CD14-positive monocyte (primary cell): Measurements from ENCODE around the gene PLG. TPM values are rescaled to one million over a fixed set of nuclear protein-coding genes. Genes with fewer than 3 reads are reported as not detected.

Source experiments
- DNase-seq, 3 donors: peaks; one replicate each; pipeline ENCODE4 v3.0.0-alpha.2; 2011 to 2022
- H2AFZ ChIP-seq: 2 replicates; pipeline ENCODE4 v1.6.0; 2012; ENCODE audit warnings: mild to moderate bottlenecking, low read depth, low read length, inconsistent platforms; ENCODE audit not compliant: insufficient read depth, poor library complexity, severe bottlenecking
- H3K27ac ChIP-seq, 2 donors: 1 replicate in 1 of 2; 2 replicates in 1 of 2; pipeline ENCODE4 v1.5.1; 2012 to 2013; ENCODE audit warnings: low read length in 2 of 2, control low read depth in 1 of 2, inconsistent platforms in 1 of 2, low read depth in 1 of 2, mild to moderate bottlenecking in 1 of 2
- H3K27me3 ChIP-seq, 2 donors: one replicate each; pipeline versions ENCODE4 v1.6.0 to v1.6.1; 2011 to 2013; ENCODE audit warnings: low read length in 2 of 2; ENCODE audit not compliant: control insufficient read depth in 2 of 2, insufficient read depth in 2 of 2
- H3K36me3 ChIP-seq, 2 donors: replicated peaks in 1 of 2; 1 replicate in 1 of 2; 2 replicates in 1 of 2; pipeline versions ENCODE4 v1.5.1 to v1.6.1; 2012 to 2013; ENCODE audit warnings: low read length in 2 of 2, control low read depth in 1 of 2, inconsistent platforms in 1 of 2, mild to moderate bottlenecking in 1 of 2; ENCODE audit not compliant: insufficient read depth in 2 of 2, control insufficient read depth in 1 of 2
- H3K4me1 ChIP-seq, 2 donors: 1 replicate in 1 of 2; 2 replicates in 1 of 2; pipeline versions ENCODE4 v1.5.1 to v1.6.1; 2012 to 2013; ENCODE audit warnings: low read length in 2 of 2, control low read depth in 1 of 2, inconsistent platforms in 1 of 2, mild to moderate bottlenecking in 1 of 2, moderate library complexity in 1 of 2; ENCODE audit not compliant: insufficient read depth in 2 of 2, control insufficient read depth in 1 of 2
- H3K4me2 ChIP-seq: replicated peaks from 2 replicates; pipeline ENCODE3; 2012; ENCODE audit warnings: low read length, moderate library complexity, mild to moderate bottlenecking; ENCODE audit not compliant: poor library complexity, severe bottlenecking; ENCODE audit errors: extremely low read depth
- H3K4me3 ChIP-seq, 3 experiments: fragments of 200-600 bp in 1 of 3; sonication (generic) in 1 of 3; replicated peaks in 1 of 3; 1 replicate in 2 of 3; 2 replicates in 1 of 3; pipeline ENCODE4 v1.5.1; 2011 to 2013; ENCODE audit warnings: low read length in 3 of 3, mild to moderate bottlenecking in 3 of 3, control low read depth in 2 of 3, low read depth in 2 of 3, inconsistent platforms in 1 of 3, moderate library complexity in 1 of 3
- H3K79me2 ChIP-seq: 2 replicates; pipeline ENCODE4 v1.6.0; 2012; ENCODE audit warnings: mild to moderate bottlenecking, control low read depth, inconsistent platforms, low read length, moderate library complexity; ENCODE audit not compliant: insufficient read depth
- H3K9ac ChIP-seq: 2 replicates; pipeline ENCODE4 v1.6.0; 2017; ENCODE audit warnings: low read length, mild to moderate bottlenecking; ENCODE audit not compliant: insufficient read depth, poor library complexity, severe bottlenecking
- H3K9me3 ChIP-seq, 2 donors: replicated peaks in 1 of 2; 1 replicate in 1 of 2; 2 replicates in 1 of 2; pipeline versions ENCODE4 v1.5.1 to v1.6.1; 2012 to 2013; ENCODE audit warnings: low read length in 2 of 2, control low read depth in 1 of 2; ENCODE audit not compliant: control insufficient read depth in 1 of 2, insufficient read depth in 1 of 2
- H4K20me1 ChIP-seq: 2 replicates; pipeline ENCODE4 v1.6.0; 2012; ENCODE audit warnings: mild to moderate bottlenecking, low read length, control low read depth, moderate library complexity; ENCODE audit not compliant: insufficient read depth
- H3K27ac Mint-ChIP-seq, 7 donors: one replicate each; pipeline ENCODE4 v1.8.0; 2020; ENCODE audit warnings: mild to moderate bottlenecking in 7 of 7, mixed read lengths in 7 of 7, moderate library complexity in 6 of 7, inconsistent platforms in 2 of 7
- H3K27me3 Mint-ChIP-seq, 3 donors: one replicate each; pipeline ENCODE4 v1.8.0; 2021 to 2022; ENCODE audit warnings: low read depth in 3 of 3, mild to moderate bottlenecking in 3 of 3, mixed read lengths in 3 of 3, moderate library complexity in 3 of 3, inconsistent platforms in 1 of 3
- H3K36me3 Mint-ChIP-seq, 2 donors: one replicate each; pipeline ENCODE4 v1.8.0; 2020; ENCODE audit warnings: mixed read lengths in 2 of 2, inconsistent platforms in 1 of 2, mild to moderate bottlenecking in 1 of 2
- H3K4me1 Mint-ChIP-seq: one replicate; pipeline ENCODE4 v1.8.0; 2020; ENCODE audit warnings: mild to moderate bottlenecking, mixed read lengths
- H3K4me3 Mint-ChIP-seq, 2 donors: one replicate each; pipeline ENCODE4 v1.8.0; 2020; ENCODE audit warnings: mild to moderate bottlenecking in 2 of 2, mixed read lengths in 2 of 2, moderate library complexity in 1 of 2
- H3K9me3 Mint-ChIP-seq, 7 donors: one replicate each; pipeline ENCODE4 v1.8.0; 2020 to 2022; ENCODE audit warnings: mixed read lengths in 7 of 7, mild to moderate bottlenecking in 6 of 7, moderate library complexity in 6 of 7, inconsistent platforms in 2 of 7
- WGBS: methylation state at CpG from one replicate; pipeline ENCODE4 v1.1.5; 2013; ENCODE audit warnings: missing lambda C conversion rate; ENCODE audit not compliant: insufficient coverage; 5-methylcytosine and 5-hydroxymethylcytosine counted together
- intact Hi-C, 2 donors: fragments of 100-400 bp; cut with micrococcal nuclease; formaldehyde crosslinking; loops; one replicate each; pipeline versions ENCODE4 v1.15.0 to v1.15.1; 2023
- polyA plus RNA-seq, 3 donors: library from polyadenylated mRNA; depleted of rRNA in 1 of 3; unstranded in 2 of 3; stranded (reverse) in 1 of 3; fragments of 300-500 nt in 2 of 3; fragments of >200 nt in 1 of 3; fragmentation: Illumina TruSeq in 2 of 3; gene quantifications; 1 replicate in 2 of 3; 2 replicates in 1 of 3; pipeline ENCODE4 v1.2.3, GENCODE V29; 2012 to 2021
- TF ChIP-seq, protein P1 (sequence below): fragments of 200-600 bp; IDR thresholded peaks from one replicate; pipeline ENCODE4 v1.8.0; 2022; ENCODE audit warnings: antibody characterized with exemption, mild to moderate bottlenecking

The PLG gene
- polyA plus RNA-seq, 3 donors = not detected

DNA sequence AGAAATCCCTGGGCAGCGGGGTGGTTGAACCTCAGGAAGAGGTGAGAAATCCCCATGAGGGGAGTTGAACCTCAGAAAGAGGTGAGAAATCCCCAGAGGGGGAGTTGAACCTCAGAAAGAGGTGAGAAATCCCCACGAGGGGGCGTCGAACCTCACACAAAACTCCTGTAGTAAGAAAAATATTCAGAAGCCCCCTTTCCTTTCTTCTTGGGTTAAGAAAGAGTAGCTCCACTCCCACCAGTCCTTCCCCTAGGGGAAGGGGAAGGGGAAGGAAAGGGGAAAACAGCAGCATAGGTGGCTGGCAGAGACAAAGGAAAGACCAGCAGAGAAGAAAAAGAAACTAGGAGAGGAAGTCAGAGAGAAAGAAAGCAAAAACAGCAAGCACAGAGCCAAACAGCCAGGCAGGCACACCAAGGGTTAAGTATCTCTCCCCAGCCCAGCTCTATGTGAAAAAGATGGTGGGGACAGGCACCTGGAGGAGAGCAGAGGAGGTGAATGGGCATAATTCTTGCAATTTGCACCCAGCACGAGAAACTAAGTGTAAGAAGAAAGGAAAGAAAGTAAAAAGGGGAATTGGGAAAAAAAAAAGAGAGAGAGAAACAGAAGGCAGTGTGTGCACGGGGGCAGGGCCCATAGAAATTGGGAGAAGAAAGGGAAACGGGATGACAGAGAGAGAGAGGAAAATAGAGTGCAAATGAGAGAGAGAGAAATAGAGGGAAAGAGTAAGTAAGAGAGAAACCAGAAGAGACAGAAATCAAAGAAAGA lies 88.2 kb downstream of the PLG start:
- Histone ChIP-seq H2AFZ (no peak overlapping the region), H3K9ac (no peak overlapping the region), H3K4me2 (no peak overlapping the region), H3K27ac (no peak overlapping the region), H3K9me3 (peaks cover 0 to 7% of the 10 kb centered on the region in 2 donors), H3K27me3 (no peaks in the 10 kb centered on the region), H4K20me1 (no peaks in the 10 kb centered on the region), H3K79me2 (no peaks in the 10 kb centered on the region), H3K36me3 (no peaks in the 10 kb centered on the region), H3K4me1 (no peaks in the 10 kb centered on the region), H3K4me3 (no peak overlapping the region)
- no peak overlapping the region for H3K4me3 Mint-ChIP-seq
- intact Hi-C loops = no loop called here
- H3K27me3 Mint-ChIP-seq = peaks cover 0 to 2% (median 1%) of the 10 kb centered on the region in 3 donors
- no peaks in the 10 kb centered on the region for H3K36me3 Mint-ChIP-seq
- no peak for DNase-seq
- no peaks in the 10 kb centered on the region for H3K4me1 Mint-ChIP-seq
- H3K9me3 Mint-ChIP-seq = peaks cover 0 to 8% (median 3%) of the 10 kb centered on the region in 7 donors
- 59% methylated on average over 3 of the region's 7 CpGs for WGBS
- no peak overlapping the region for H3K27ac Mint-ChIP-seq
- TF ChIP-seq, protein P1, sequence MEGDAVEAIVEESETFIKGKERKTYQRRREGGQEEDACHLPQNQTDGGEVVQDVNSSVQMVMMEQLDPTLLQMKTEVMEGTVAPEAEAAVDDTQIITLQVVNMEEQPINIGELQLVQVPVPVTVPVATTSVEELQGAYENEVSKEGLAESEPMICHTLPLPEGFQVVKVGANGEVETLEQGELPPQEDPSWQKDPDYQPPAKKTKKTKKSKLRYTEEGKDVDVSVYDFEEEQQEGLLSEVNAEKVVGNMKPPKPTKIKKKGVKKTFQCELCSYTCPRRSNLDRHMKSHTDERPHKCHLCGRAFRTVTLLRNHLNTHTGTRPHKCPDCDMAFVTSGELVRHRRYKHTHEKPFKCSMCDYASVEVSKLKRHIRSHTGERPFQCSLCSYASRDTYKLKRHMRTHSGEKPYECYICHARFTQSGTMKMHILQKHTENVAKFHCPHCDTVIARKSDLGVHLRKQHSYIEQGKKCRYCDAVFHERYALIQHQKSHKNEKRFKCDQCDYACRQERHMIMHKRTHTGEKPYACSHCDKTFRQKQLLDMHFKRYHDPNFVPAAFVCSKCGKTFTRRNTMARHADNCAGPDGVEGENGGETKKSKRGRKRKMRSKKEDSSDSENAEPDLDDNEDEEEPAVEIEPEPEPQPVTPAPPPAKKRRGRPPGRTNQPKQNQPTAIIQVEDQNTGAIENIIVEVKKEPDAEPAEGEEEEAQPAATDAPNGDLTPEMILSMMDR = no peak

DNA sequence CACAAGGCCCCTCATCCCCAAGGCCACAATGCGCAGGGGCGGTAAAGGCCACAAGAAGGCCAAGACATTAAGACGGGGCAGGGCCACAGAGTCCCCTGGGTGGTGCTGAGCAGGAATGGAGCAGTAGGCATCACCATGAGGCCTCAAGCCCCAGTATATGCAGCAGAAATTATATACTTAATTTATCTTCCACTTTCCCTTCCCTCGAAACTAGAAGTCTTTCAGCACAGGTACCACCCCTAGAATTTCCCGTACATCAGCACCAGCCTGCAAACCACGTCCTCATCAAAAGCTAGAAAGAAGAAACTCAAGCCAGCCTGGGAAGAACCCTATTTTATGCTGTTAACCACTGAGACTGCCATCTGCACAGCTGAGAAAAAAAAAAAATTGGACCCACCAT lies 89.4 kb downstream of the PLG start:
- peaks cover 0 to 2% (median 1%) of the 10 kb centered on the region in 3 donors for H3K27me3 Mint-ChIP-seq
- 84% methylated on average over 6 of the region's 6 CpGs for WGBS
- DNase-seq = no peak
- H3K4me1 Mint-ChIP-seq = no peaks in the 10 kb centered on the region
- no peaks in the 10 kb centered on the region for H3K36me3 Mint-ChIP-seq
- TF ChIP-seq, protein P1 = no peak
- intact Hi-C loops = no loop called here
- peaks cover 0 to 9% (median 3%) of the 10 kb centered on the region in 7 donors for H3K9me3 Mint-ChIP-seq
- Histone ChIP-seq H2AFZ (no peak overlapping the region), H3K4me1 (no peaks in the 10 kb centered on the region), H3K4me2 (no peak overlapping the region), H4K20me1 (no peaks in the 10 kb centered on the region), H3K9me3 (peaks cover 0 to 7% of the 10 kb centered on the region in 2 donors), H3K9ac (no peak overlapping the region), H3K4me3 (no peak overlapping the region), H3K27ac (no peak overlapping the region), H3K27me3 (no peaks in the 10 kb centered on the region), H3K79me2 (no peaks in the 10 kb centered on the region), H3K36me3 (no peaks in the 10 kb centered on the region)
- peak overlapping the region in 1 of 7 donors; percentile 29 for H3K27ac Mint-ChIP-seq
- H3K4me3 Mint-ChIP-seq = no peak overlapping the region
